H9 (cell line): ENCODE data around the gene SPARCL1. TPM values are rescaled to one million over a fixed set of nuclear protein-coding genes. Genes with fewer than 3 reads are reported as not detected.

ENCODE experiments used
- DNase-seq: peaks from one replicate; pipeline ENCODE4 v3.0.0-alpha.2; 2017
- H2AFZ ChIP-seq: one replicate; pipeline ENCODE4 v1.6.1; 2013; ENCODE audit warnings: mild to moderate bottlenecking, low read length, control low read depth, moderate library complexity
- H2AK5ac ChIP-seq: 2 replicates; pipeline ENCODE4 v1.6.1; 2013; ENCODE audit warnings: low read length, control low read depth, mixed read lengths; ENCODE audit not compliant: insufficient read length
- H2BK120ac ChIP-seq: one replicate; pipeline ENCODE4 v1.6.1; 2013; ENCODE audit warnings: low read depth, mild to moderate bottlenecking, low read length, control low read depth, inconsistent platforms; ENCODE audit not compliant: poor library complexity, severe bottlenecking
- H2BK12ac ChIP-seq: 2 replicates; pipeline ENCODE4 v1.6.1; 2013; ENCODE audit warnings: low read length, control low read depth, mixed read lengths, low read depth; ENCODE audit not compliant: insufficient read length
- H2BK15ac ChIP-seq: 2 replicates; pipeline ENCODE4 v1.6.1; 2013; ENCODE audit warnings: low read depth, low read length, control low read depth
- H2BK20ac ChIP-seq: one replicate; pipeline ENCODE4 v1.6.1; 2013; ENCODE audit warnings: low read depth, mild to moderate bottlenecking, low read length, control low read depth, inconsistent platforms; ENCODE audit not compliant: poor library complexity, severe bottlenecking
- H2BK5ac ChIP-seq: 2 replicates; pipeline ENCODE4 v1.6.1; 2013; ENCODE audit warnings: low read length, control low read depth, mixed read lengths; ENCODE audit not compliant: insufficient read length
- H3K14ac ChIP-seq: 2 replicates; pipeline ENCODE4 v1.6.1; 2013; ENCODE audit warnings: low read length, control low read depth; ENCODE audit not compliant: insufficient read depth
- H3K18ac ChIP-seq: 2 replicates; pipeline ENCODE4 v1.6.1; 2013; ENCODE audit warnings: low read depth, mild to moderate bottlenecking, mixed read lengths, low read length, control low read depth; ENCODE audit not compliant: insufficient read length
- H3K23ac ChIP-seq: 2 replicates; pipeline ENCODE4 v1.6.1; 2013; ENCODE audit warnings: low read length, control low read depth, mixed read lengths, low read depth; ENCODE audit not compliant: insufficient read length
- H3K23me2 ChIP-seq: 2 replicates; pipeline ENCODE4 v1.6.1; 2013; ENCODE audit warnings: low read depth, mild to moderate bottlenecking, mixed read lengths, low read length, control low read depth; ENCODE audit not compliant: insufficient read length, poor library complexity, severe bottlenecking
- H3K27ac ChIP-seq: 2 replicates; pipeline ENCODE4 v1.5.1; 2013; ENCODE audit warnings: low read length, control low read depth, mixed read lengths, low read depth; ENCODE audit not compliant: insufficient read length
- H3K27me3 ChIP-seq: 2 replicates; pipeline ENCODE4 v1.6.1; 2013; ENCODE audit warnings: low read length, control low read depth, inconsistent platforms; ENCODE audit not compliant: insufficient read depth
- H3K4ac ChIP-seq: 2 replicates; pipeline ENCODE4 v1.6.1; 2013; ENCODE audit warnings: low read depth, mild to moderate bottlenecking, control low read depth, inconsistent platforms, low read length, moderate library complexity
- H3K4me1 ChIP-seq: 2 replicates; pipeline ENCODE4 v1.6.1; 2013; ENCODE audit warnings: low read length, control low read depth, inconsistent platforms; ENCODE audit not compliant: insufficient read depth
- H3K4me2 ChIP-seq: 2 replicates; pipeline ENCODE4 v1.6.1; 2013; ENCODE audit warnings: low read length, control low read depth, mixed read lengths; ENCODE audit not compliant: insufficient read length, insufficient read depth
- H3K56ac ChIP-seq: 2 replicates; pipeline ENCODE4 v1.6.1; 2013; ENCODE audit warnings: low read depth, mild to moderate bottlenecking, mixed read lengths, low read length, control low read depth; ENCODE audit not compliant: insufficient read length
- H3K79me1 ChIP-seq: 2 replicates; pipeline ENCODE4 v1.6.1; 2013; ENCODE audit warnings: low read depth, mild to moderate bottlenecking, moderate library complexity, low read length, control low read depth, inconsistent platforms; ENCODE audit not compliant: insufficient read depth, poor library complexity, severe bottlenecking
- H3K79me2 ChIP-seq: 2 replicates; pipeline ENCODE4 v1.6.1; 2013; ENCODE audit warnings: low read length, control low read depth, inconsistent platforms; ENCODE audit not compliant: insufficient read depth
- H3K9ac ChIP-seq: 2 replicates; pipeline ENCODE4 v1.6.1; 2013; ENCODE audit warnings: low read length, control low read depth, mixed read lengths; ENCODE audit not compliant: insufficient read length; ENCODE audit errors: extremely low read depth
- H3K9me3 ChIP-seq: one replicate; pipeline ENCODE4 v1.6.1; 2013; ENCODE audit warnings: low read depth, low read length, inconsistent platforms; ENCODE audit not compliant: control insufficient read depth
- H3T11ph ChIP-seq: one replicate; pipeline ENCODE4 v1.6.1; 2013; ENCODE audit warnings: mild to moderate bottlenecking, low read length, control low read depth, inconsistent platforms
- H4K20me1 ChIP-seq: one replicate; pipeline ENCODE4 v1.6.1; 2013; ENCODE audit not compliant: control insufficient read depth, insufficient read length, insufficient read depth
- H4K5ac ChIP-seq: 2 replicates; pipeline ENCODE4 v1.6.1; 2013; ENCODE audit warnings: low read depth, mild to moderate bottlenecking, mixed read lengths, low read length, control low read depth; ENCODE audit not compliant: insufficient read length
- H4K8ac ChIP-seq: replicated peaks from 2 replicates; pipeline ENCODE4 v1.6.1; 2013; ENCODE audit warnings: low read length, control low read depth, mixed read lengths, low read depth; ENCODE audit not compliant: insufficient read length
- H4K91ac ChIP-seq: 2 replicates; pipeline ENCODE4 v1.6.1; 2013; ENCODE audit warnings: low read depth, mild to moderate bottlenecking, moderate library complexity, mixed read lengths, low read length, control low read depth; ENCODE audit not compliant: insufficient read length
- H3K27ac Mint-ChIP-seq, 3 experiments: 2 replicates in 2 of 3; 3 replicates in 1 of 3; pipeline ENCODE4 v1.8.0; 2020 to 2021; ENCODE audit warnings: mixed read lengths in 3 of 3, mild to moderate bottlenecking in 1 of 3, moderate library complexity in 1 of 3
- H3K27me3 Mint-ChIP-seq: 2 replicates; pipeline ENCODE4 v1.8.0; 2021; ENCODE audit warnings: low read depth, mild to moderate bottlenecking, moderate library complexity, mixed read lengths
- H3K36me3 Mint-ChIP-seq, 3 experiments: 2 replicates in 2 of 3; 3 replicates in 1 of 3; pipeline ENCODE4 v1.8.0; 2020 to 2021; ENCODE audit warnings: low read depth in 3 of 3, mixed read lengths in 3 of 3; ENCODE audit not compliant: insufficient read depth in 1 of 3
- H3K4me1 Mint-ChIP-seq, 2 experiments: 2 replicates each; pipeline ENCODE4 v1.8.0; 2020; ENCODE audit warnings: mixed read lengths in 2 of 2
- H3K4me3 Mint-ChIP-seq, 2 experiments: 2 replicates in 1 of 2; 3 replicates in 1 of 2; pipeline ENCODE4 v1.8.0; 2020 to 2021; ENCODE audit warnings: mild to moderate bottlenecking in 2 of 2, mixed read lengths in 2 of 2, moderate library complexity in 1 of 2
- H3K9me3 Mint-ChIP-seq, 2 experiments: 2 replicates in 1 of 2; 3 replicates in 1 of 2; pipeline ENCODE4 v1.8.0; 2020; ENCODE audit warnings: mild to moderate bottlenecking in 2 of 2, mixed read lengths in 2 of 2, moderate library complexity in 1 of 2
- WGBS: extraction: QIAGEN DNeasy Blood & Tissue Kit; methylation state at CpG from one replicate; pipeline ENCODE4 v1.1.7; 2013; ENCODE audit warnings: missing lambda C conversion rate, low lambda C conversion rate, mixed read lengths; ENCODE audit not compliant: insufficient read length; ENCODE audit errors: extremely low coverage; 5-methylcytosine and 5-hydroxymethylcytosine counted together
- total RNA-seq: library from RNA; stranded (reverse); gene quantifications from 2 replicates; pipeline ENCODE4 v1.2.1, GENCODE V29; 2021
- TF ChIP-seq, protein P1 (sequence below): fragments of 200-600 bp; sonication (generic); conservative IDR thresholded peaks from 3 replicates; pipeline ENCODE4 v1.8.0; 2021; ENCODE audit warnings: antibody characterized with exemption, mild to moderate bottlenecking

SPARCL1 gene
- total RNA-seq, 1 experiment from 2014 or later, result 0.17 TPM

GRCh38 chr4:87531621-87532020 lies 2.4 kb upstream of the SPARCL1 start:
- Histone ChIP-seq H3K4ac (no peak overlapping the region), H3K27ac (no peak overlapping the region), H3K23me2 (no peaks in the 10 kb centered on the region), H4K91ac (no peak overlapping the region), H2AK5ac (no peak overlapping the region), H3K4me1 (peaks cover 2% of the 10 kb centered on the region; the same call in 1 of the 2 replicates), H3K9ac (no peak overlapping the region), H4K5ac (no peak overlapping the region), H2BK5ac (no peak overlapping the region), H3K79me1 (no peaks in the 10 kb centered on the region), H3K18ac (no peak overlapping the region), H3K14ac (no peak overlapping the region), H3K56ac (no peak overlapping the region), H3T11ph (no peak overlapping the region), H3K79me2 (no peaks in the 10 kb centered on the region), H4K20me1 (no peaks in the 10 kb centered on the region), H3K23ac (no peak overlapping the region), H3K9me3 (no peaks in the 10 kb centered on the region), H2BK12ac (no peak overlapping the region), H2BK120ac (no peak overlapping the region), H3K27me3 (no peaks in the 10 kb centered on the region), H2AFZ (no peak overlapping the region), H4K8ac (no peak overlapping the region), H2BK20ac (no peak overlapping the region), H3K4me2 (no peak overlapping the region), H2BK15ac (no peak overlapping the region)
- peaks cover 31 to 39% of the 10 kb centered on the region in 2 experiments for H3K4me1 Mint-ChIP-seq
- no peaks in the 10 kb centered on the region; the same call in 1 of the 2 replicates for H3K27me3 Mint-ChIP-seq
- H3K4me3 Mint-ChIP-seq, result no peak overlapping the region
- no peak for DNase-seq
- WGBS, result no CpG with 5 or more reads among the region's 5 CpGs
- H3K9me3 Mint-ChIP-seq, result peaks cover 3 to 5% of the 10 kb centered on the region in 2 experiments; a peak in 3 of 5 replicates
- TF ChIP-seq, protein P1, sequence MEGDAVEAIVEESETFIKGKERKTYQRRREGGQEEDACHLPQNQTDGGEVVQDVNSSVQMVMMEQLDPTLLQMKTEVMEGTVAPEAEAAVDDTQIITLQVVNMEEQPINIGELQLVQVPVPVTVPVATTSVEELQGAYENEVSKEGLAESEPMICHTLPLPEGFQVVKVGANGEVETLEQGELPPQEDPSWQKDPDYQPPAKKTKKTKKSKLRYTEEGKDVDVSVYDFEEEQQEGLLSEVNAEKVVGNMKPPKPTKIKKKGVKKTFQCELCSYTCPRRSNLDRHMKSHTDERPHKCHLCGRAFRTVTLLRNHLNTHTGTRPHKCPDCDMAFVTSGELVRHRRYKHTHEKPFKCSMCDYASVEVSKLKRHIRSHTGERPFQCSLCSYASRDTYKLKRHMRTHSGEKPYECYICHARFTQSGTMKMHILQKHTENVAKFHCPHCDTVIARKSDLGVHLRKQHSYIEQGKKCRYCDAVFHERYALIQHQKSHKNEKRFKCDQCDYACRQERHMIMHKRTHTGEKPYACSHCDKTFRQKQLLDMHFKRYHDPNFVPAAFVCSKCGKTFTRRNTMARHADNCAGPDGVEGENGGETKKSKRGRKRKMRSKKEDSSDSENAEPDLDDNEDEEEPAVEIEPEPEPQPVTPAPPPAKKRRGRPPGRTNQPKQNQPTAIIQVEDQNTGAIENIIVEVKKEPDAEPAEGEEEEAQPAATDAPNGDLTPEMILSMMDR, result no peak
- H3K36me3 Mint-ChIP-seq, result peaks cover 0 to 4% (median 2%) of the 10 kb centered on the region in 3 experiments; a peak in 2 of 7 replicates
- no peak overlapping the region for H3K27ac Mint-ChIP-seq
